Measurements from ENCODE around the gene EPHA8.

Gene EPHA8

DNA sequence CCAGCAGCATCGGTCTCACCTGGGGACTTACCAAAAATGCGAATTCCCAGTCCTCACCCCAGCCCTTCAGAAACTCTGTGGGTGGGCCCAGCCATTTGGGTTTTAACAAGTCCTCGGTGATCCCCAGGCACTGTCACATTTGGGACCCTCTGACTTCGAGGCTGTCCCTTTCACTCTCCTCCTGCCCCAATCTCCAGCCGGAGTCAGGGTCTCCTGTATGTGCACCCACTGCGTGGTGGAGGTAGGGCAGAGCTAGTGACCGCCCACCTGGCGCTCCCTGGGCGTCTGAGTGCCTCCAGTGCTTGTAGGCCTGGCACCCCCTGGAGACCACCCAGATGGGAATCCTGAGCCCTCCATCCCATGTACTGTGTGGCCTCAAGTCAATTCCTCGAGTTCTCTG lies 31.1 kb downstream of the EPHA8 start:
- Histone ChIP-seq H3K4me1 (ENCODE audit: insufficient read depth, low read length) (no peaks in the 10 kb centered on the region), H3K27me3 (ENCODE audit: insufficient read depth, low read length) (peaks cover 76% of the 10 kb centered on the region), H3K9me3 (ENCODE audit: low read length) (no peaks in the 10 kb centered on the region), H3K4me3 (ENCODE audit: low read length) (no peak overlapping the region), H3K36me3 (ENCODE audit: insufficient read depth, low read length) (no peaks in the 10 kb centered on the region), H2AFZ (ENCODE audit: low read depth, low read length) (no peak overlapping the region)

DNA sequence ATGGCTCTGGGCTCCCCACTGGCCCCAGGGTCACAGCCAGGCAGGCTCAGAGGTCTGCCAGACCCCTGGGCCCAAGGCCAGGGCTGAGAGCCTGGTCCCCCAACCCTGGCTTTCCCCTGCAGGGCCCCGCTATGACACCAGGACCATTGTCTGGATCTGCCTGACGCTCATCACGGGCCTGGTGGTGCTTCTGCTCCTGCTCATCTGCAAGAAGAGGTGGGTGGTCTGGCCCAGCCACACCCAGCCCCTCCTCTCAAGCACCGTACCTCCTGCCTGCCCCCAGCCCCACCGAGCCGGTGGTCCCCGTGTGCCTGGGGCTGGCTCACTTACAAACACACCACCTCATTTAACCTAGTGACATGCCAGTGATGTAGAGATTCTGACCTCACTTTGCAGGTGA lies 31.8 kb downstream of the EPHA8 start:
- Histone ChIP-seq H3K9me3 (ENCODE audit: low read length) (no peaks in the 10 kb centered on the region), H3K4me1 (ENCODE audit: insufficient read depth, low read length) (no peaks in the 10 kb centered on the region), H3K36me3 (ENCODE audit: insufficient read depth, low read length) (no peaks in the 10 kb centered on the region), H3K4me3 (ENCODE audit: low read length) (no peak overlapping the region), H3K27me3 (ENCODE audit: insufficient read depth, low read length) (peaks cover 70% of the 10 kb centered on the region), H2AFZ (ENCODE audit: low read depth, low read length) (no peak overlapping the region)

DNA sequence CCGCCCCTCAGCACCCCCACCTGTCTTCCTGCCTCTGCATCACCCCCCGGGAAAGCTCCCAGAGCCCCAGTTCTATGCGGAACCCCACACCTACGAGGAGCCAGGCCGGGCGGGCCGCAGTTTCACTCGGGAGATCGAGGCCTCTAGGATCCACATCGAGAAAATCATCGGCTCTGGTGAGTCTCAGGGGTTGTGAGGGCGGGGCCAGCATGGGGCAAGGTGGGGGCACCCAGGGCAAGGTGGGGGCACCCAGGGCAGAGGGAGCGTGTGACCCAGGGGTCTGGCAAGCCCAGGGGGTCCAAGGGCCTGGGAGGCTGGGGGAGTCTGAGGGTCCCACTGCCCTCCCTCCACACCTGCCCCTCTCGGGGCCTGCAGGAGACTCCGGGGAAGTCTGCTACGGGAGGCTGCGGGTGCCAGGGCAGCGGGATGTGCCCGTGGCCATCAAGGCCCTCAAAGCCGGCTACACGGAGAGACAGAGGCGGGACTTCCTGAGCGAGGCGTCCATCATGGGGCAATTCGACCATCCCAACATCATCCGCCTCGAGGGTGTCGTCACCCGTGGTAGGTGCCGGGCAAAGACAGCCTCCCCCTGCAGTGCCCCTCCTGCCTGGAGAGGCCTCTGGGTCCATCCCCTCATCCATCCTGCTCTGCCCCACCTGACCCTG lies 34.1 kb downstream of the EPHA8 start:
- Histone ChIP-seq H3K4me1 (ENCODE audit: insufficient read depth, low read length) (no peaks in the 10 kb centered on the region), H3K27me3 (ENCODE audit: insufficient read depth, low read length) (peaks cover 66% of the 10 kb centered on the region), H2AFZ (ENCODE audit: low read depth, low read length) (no peak overlapping the region), H3K4me3 (ENCODE audit: low read length) (no peak overlapping the region), H3K36me3 (ENCODE audit: insufficient read depth, low read length) (no peaks in the 10 kb centered on the region), H3K9me3 (ENCODE audit: low read length) (no peaks in the 10 kb centered on the region)

DNA sequence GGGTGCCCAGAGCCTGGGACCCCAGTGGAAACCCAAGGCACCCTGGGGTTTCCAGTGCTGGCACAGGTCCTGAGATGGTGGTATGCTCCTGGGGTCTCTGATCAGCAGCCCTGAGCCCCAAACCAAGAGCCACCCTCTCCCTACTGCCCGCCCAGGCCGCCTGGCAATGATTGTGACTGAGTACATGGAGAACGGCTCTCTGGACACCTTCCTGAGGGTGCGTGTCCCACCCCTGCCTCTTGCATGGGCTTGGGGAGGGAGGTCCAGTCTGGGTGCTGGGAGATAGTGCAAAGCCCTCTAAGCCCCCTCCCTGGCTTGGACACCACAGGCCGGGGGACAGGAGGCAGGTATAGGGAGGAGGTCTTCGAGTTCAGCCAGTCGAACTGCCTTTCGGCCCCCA lies 34.7 kb downstream of the EPHA8 start:
- no peak overlapping the region for H3K4me3 ChIP-seq (ENCODE audit: low read length)
- H3K4me1 ChIP-seq (ENCODE audit: insufficient read depth, low read length): no peaks in the 10 kb centered on the region
- no peaks in the 10 kb centered on the region for H3K36me3 ChIP-seq (ENCODE audit: insufficient read depth, low read length)
- no peak overlapping the region for H2AFZ ChIP-seq (ENCODE audit: low read depth, low read length)
- H3K27me3 ChIP-seq (ENCODE audit: insufficient read depth, low read length): peaks cover 65% of the 10 kb centered on the region
- H3K9me3 ChIP-seq (ENCODE audit: low read length): no peaks in the 10 kb centered on the region

DNA sequence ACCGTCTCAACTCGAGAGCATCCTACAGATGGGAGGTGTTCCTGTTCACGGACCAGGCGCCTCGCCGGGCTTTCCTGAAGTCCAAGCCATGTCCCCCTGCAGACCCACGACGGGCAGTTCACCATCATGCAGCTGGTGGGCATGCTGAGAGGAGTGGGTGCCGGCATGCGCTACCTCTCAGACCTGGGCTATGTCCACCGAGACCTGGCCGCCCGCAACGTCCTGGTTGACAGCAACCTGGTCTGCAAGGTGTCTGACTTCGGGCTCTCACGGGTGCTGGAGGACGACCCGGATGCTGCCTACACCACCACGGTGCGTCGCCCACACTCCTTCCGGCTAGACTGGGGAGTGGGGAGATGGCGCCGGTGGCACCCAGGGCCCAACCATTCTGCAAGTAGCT lies 35.4 kb downstream of the EPHA8 start:
- no peaks in the 10 kb centered on the region for H3K9me3 ChIP-seq (ENCODE audit: low read length)
- no peaks in the 10 kb centered on the region for H3K4me1 ChIP-seq (ENCODE audit: insufficient read depth, low read length)
- H2AFZ ChIP-seq (ENCODE audit: low read depth, low read length): no peak overlapping the region
- H3K27me3 ChIP-seq (ENCODE audit: insufficient read depth, low read length): peaks cover 64% of the 10 kb centered on the region
- no peaks in the 10 kb centered on the region for H3K36me3 ChIP-seq (ENCODE audit: insufficient read depth, low read length)
- H3K4me3 ChIP-seq (ENCODE audit: low read length): no peak overlapping the region

DNA sequence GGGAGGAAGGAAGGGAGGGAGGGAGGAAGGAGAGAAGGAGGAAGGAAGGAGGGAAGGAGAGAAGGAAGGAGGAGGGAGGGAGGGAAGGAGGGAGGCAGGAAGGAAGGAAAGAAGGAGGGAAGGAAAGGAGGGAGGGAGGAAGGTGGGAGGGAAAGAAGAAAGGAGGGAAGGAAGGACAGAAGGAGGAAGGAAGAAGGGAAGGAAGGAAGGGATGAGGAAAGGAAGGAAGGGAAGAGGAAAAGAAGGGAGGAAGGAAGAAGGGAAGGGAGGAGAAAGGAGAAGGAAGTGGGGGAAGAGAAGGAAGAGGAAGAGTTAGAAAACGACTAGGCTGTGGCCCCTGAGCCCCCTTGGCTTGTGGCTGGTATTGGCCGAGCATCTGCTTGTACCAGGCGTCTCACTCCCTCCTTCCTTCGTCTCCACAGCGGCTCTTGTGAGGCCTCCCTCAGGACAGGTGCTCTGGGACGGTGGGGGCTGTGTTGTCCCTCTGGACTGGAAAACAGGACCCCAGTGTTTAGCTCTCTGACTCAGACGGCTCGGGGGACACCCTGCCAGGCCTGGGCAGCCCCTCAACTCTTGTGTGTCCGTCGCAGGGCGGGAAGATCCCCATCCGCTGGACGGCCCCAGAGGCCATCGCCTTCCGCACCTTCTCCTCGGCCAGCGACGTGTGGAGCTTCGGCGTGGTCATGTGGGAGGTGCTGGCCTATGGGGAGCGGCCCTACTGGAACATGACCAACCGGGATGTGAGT lies 37.0 kb downstream of the EPHA8 start:
- Histone ChIP-seq H3K9me3 (ENCODE audit: low read length) (no peaks in the 10 kb centered on the region), H2AFZ (ENCODE audit: low read depth, low read length) (no peak overlapping the region), H3K4me3 (ENCODE audit: low read length) (no peak overlapping the region), H3K4me1 (ENCODE audit: insufficient read depth, low read length) (no peaks in the 10 kb centered on the region), H3K36me3 (ENCODE audit: insufficient read depth, low read length) (no peaks in the 10 kb centered on the region), H3K27me3 (ENCODE audit: insufficient read depth, low read length) (peaks cover 65% of the 10 kb centered on the region)

DNA sequence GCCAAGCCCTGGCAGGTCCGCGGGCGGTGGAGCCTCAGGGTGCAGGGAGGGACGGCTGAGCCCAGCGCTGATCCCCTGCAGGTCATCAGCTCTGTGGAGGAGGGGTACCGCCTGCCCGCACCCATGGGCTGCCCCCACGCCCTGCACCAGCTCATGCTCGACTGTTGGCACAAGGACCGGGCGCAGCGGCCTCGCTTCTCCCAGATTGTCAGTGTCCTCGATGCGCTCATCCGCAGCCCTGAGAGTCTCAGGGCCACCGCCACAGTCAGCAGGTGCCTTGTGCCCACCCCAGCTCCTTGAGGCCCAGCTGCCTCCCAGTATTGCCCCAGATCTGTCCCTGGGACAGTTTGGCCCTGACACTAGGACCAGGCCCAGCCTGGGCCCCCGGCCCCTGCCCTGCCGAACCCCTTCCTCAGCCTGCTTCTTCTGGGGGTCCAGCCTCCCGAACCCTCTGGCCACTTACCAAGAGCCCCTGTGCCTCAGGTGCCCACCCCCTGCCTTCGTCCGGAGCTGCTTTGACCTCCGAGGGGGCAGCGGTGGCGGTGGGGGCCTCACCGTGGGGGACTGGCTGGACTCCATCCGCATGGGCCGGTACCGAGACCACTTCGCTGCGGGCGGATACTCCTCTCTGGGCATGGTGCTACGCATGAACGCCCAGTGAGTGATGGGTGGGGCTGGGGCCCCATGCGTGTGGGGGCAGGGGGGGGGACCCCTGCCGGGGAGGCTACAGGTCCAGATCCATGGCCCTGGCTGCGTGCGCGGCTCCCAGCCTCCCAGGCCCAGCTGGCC lies 37.7 kb downstream of the EPHA8 start:
- no peaks in the 10 kb centered on the region for H3K36me3 ChIP-seq (ENCODE audit: insufficient read depth, low read length)
- no peak overlapping the region for H3K4me3 ChIP-seq (ENCODE audit: low read length)
- H2AFZ ChIP-seq (ENCODE audit: low read depth, low read length): no peak overlapping the region
- no peaks in the 10 kb centered on the region for H3K4me1 ChIP-seq (ENCODE audit: insufficient read depth, low read length)
- peaks cover 62% of the 10 kb centered on the region for H3K27me3 ChIP-seq (ENCODE audit: insufficient read depth, low read length)
- no peaks in the 10 kb centered on the region for H3K9me3 ChIP-seq (ENCODE audit: low read length)

DNA sequence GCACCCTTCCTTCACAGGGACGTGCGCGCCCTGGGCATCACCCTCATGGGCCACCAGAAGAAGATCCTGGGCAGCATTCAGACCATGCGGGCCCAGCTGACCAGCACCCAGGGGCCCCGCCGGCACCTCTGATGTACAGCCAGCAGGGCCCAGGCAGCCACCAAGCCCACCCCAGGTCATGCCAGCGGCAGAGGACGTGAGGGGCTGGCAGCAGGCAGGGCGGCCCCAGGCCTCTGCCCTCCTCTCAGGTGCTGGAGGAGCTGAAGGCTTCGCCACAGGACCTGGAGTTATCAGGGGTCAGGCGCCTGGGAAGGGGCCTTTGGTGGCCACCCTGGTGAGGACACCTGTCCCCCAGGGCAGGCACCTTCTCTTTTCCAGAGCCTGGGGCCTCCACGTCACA lies 38.3 kb downstream of the EPHA8 start:
- H3K4me3 ChIP-seq (ENCODE audit: low read length): no peak overlapping the region
- peaks cover 64% of the 10 kb centered on the region for H3K27me3 ChIP-seq (ENCODE audit: insufficient read depth, low read length)
- no peaks in the 10 kb centered on the region for H3K4me1 ChIP-seq (ENCODE audit: insufficient read depth, low read length)
- H3K36me3 ChIP-seq (ENCODE audit: insufficient read depth, low read length): no peaks in the 10 kb centered on the region
- H3K9me3 ChIP-seq (ENCODE audit: low read length): no peaks in the 10 kb centered on the region
- H2AFZ ChIP-seq (ENCODE audit: low read depth, low read length): no peak overlapping the region

DNA sequence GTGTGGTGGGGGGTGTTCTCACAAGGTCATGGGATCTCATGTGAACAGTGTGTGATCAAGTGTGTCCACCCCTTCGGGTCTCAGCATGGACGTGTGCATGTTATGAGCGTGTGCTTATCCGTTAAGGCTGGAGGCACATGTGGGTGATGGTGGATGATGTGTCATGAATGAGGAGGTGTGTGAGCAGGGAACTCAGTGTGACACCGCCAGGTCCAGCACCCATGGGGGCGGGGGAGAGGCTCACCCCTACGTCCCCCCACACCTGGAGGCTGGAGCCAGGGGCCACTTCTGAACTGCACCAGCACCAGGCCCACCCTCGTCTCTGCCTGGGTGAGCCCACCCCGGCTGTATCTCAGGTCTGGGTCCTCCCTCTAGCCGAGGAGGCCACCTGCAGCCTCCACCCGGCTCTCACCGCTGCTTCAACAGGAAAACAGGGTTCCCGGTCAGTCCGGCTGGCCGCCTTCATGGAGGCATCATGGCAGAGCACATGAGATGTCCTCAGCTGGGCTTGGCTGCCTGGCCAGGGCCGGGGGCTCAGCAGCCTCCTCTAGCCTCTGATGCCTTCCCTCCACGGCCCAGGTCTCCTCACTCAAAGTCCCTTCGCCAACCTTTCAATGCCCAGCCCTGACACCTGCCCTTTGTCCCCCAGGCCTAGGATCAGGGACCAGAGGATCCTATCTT lies 38.9 kb downstream of the EPHA8 start:
- H3K36me3 ChIP-seq (ENCODE audit: insufficient read depth, low read length): no peaks in the 10 kb centered on the region
- H3K27me3 ChIP-seq (ENCODE audit: insufficient read depth, low read length): peaks cover 61% of the 10 kb centered on the region
- no peaks in the 10 kb centered on the region for H3K9me3 ChIP-seq (ENCODE audit: low read length)
- no peaks in the 10 kb centered on the region for H3K4me1 ChIP-seq (ENCODE audit: insufficient read depth, low read length)
- H3K4me3 ChIP-seq (ENCODE audit: low read length): no peak overlapping the region
- H2AFZ ChIP-seq (ENCODE audit: low read depth, low read length): no peak overlapping the region

DNA sequence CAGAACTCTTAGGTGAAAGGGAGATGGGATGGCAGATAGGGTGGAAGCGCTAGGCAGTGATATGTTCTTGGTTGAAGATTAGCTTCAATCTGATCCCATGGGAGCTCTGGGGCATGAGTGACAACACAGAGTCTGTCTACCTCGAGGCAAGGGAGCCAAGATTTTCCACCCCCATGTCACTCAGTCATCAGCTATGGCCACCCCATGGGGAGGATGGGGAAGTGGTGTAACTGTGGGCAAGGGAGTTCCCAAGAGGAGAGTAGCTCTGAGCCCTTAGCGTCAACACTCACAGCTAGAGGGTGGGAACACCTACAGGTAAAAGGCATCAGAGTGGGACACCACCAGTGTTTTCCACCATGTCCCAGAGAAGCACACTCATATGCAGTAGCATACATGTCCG lies 42.9 kb downstream of the EPHA8 start:
- Histone ChIP-seq H3K4me1 (ENCODE audit: insufficient read depth, low read length) (no peaks in the 10 kb centered on the region), H3K4me3 (ENCODE audit: low read length) (no peak overlapping the region), H3K27me3 (ENCODE audit: insufficient read depth, low read length) (peaks cover 66% of the 10 kb centered on the region)

DNA sequence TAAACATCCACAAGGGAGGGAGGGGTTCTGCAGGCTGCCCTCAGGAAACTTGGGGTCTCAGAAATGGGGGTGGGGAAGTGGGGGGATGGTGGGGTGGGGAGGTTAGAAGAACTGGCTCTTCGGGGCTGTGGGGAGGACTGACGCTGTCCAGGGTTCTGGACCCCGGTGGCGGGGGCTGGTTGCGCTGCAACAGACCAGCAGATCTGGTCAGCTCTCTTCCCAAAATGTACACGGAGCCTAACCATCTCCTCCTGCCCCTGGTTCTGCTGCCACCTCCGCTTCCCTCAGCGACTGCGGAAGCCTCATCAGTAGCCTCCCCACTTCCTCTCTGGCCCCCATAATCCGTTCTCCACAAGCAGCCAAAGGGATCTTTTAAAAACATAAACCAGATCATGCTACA lies 43.9 kb downstream of the EPHA8 start:
- Histone ChIP-seq H2AFZ (ENCODE audit: low read depth, low read length) (no peak overlapping the region), H3K36me3 (ENCODE audit: insufficient read depth, low read length) (no peaks in the 10 kb centered on the region), H3K27me3 (ENCODE audit: insufficient read depth, low read length) (peaks cover 67% of the 10 kb centered on the region), H3K9me3 (ENCODE audit: low read length) (no peaks in the 10 kb centered on the region), H3K4me3 (ENCODE audit: low read length) (no peak overlapping the region), H3K4me1 (ENCODE audit: insufficient read depth, low read length) (no peaks in the 10 kb centered on the region)

More for the DNA sequence above, 42.9 kb downstream of the EPHA8 start:
- no peaks in the 10 kb centered on the region for H3K36me3 ChIP-seq (ENCODE audit: insufficient read depth, low read length)
- no peak overlapping the region for H2AFZ ChIP-seq (ENCODE audit: low read depth, low read length)
- no peaks in the 10 kb centered on the region for H3K9me3 ChIP-seq (ENCODE audit: low read length)

DNA sequence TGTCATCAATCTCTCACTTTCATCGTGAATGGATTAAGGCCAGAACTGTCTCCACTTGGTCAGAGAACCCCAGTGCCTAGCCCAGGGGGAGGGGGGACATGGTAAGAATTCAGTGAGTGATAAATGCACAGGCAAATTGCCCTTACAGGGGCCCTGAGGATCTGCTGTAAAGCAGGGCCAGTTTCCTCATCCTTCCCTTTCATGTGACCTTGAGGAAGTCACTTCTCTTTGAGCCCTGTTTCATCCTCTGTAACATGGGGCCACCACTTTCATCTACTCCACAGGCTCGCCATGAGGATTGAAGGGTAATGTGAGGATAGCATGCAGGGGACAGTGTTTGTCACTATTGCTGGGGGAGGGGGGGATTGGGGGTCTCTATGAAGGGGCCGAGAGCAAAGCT lies 45.1 kb downstream of the EPHA8 start:
- Histone ChIP-seq H3K36me3 (ENCODE audit: insufficient read depth, low read length) (no peaks in the 10 kb centered on the region), H2AFZ (ENCODE audit: low read depth, low read length) (no peak overlapping the region), H3K4me3 (ENCODE audit: low read length) (no peak overlapping the region), H3K4me1 (ENCODE audit: insufficient read depth, low read length) (no peaks in the 10 kb centered on the region), H3K9me3 (ENCODE audit: low read length) (no peaks in the 10 kb centered on the region), H3K27me3 (ENCODE audit: insufficient read depth, low read length) (peaks cover 56% of the 10 kb centered on the region)

DNA sequence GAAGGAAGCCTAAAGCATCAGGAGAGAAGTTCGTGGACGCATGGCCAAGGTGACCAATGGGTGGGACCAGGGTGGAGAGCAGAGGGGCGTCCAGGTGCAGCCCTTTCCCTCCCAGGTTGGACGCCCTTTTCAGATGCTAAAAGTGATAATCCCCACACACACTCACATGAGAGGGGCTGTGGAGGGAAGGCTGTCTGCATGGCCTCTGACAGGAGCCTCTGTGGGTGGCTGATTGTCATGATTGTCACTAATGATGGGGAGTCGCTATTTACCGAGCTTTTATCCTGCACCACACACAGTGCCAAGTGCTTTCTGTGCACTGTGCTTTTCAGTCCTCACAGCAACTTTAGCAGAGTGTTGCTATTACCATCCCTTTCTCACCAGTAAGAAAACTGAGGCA lies 46.0 kb downstream of the EPHA8 start:
- H2AFZ ChIP-seq (ENCODE audit: low read depth, low read length): no peak overlapping the region
- H3K27me3 ChIP-seq (ENCODE audit: insufficient read depth, low read length): peaks cover 50% of the 10 kb centered on the region
- no peaks in the 10 kb centered on the region for H3K36me3 ChIP-seq (ENCODE audit: insufficient read depth, low read length)

More for the DNA sequence above, 46.0 kb downstream of the EPHA8 start:
- no peaks in the 10 kb centered on the region for H3K9me3 ChIP-seq (ENCODE audit: low read length)
- H3K4me3 ChIP-seq (ENCODE audit: low read length): no peak overlapping the region
- H3K4me1 ChIP-seq (ENCODE audit: insufficient read depth, low read length): no peaks in the 10 kb centered on the region
